GM19463 (cell line): ENCODE measurements around the gene TSPOAP1.

Experiments
- ATAC-seq: cut with Tn5 transposase; IDR thresholded peaks from one replicate; pipeline ENCODE4 v1.9.1; 2021; ENCODE audit warnings: mild to moderate bottlenecking, moderate library complexity; ENCODE audit not compliant: unreplicated experiment

The TSPOAP1 gene

DNA sequence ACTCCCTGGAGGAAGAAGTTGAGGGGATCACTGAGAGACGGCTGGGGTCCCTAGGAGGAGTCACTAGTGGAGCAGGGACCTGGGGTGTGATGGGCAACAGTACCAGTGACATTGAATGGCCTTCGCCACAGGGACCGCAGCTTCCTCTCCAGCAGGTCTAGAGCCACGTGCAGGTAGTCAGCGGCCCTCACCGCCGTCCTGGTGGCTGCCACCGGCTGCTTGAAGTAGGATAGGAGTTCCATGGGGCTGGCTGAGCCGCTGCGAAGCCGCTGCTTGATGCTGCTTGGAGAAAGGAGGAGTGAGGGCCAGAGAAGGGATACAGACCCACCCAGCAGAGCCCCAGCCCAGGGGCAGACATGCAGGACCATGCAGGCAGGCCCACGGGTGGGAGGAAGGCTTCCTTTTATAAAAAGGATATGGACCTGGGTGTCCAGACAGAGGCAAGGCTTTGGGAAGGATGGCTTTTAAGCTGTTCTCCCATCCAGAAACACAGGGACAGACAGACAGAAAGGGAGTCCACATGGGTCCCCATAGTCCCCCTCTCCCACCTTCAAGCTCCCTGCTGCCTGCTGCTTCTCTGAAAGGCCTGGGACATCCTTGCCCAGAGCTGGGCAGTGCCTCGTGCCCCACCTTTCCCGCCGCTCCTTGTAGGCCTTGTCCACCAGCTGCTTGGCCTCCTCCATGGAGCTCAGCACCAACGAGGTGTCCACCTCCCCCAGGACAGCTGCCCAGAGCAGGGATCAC lies 48.7 kb downstream of the TSPOAP1 start:
- ATAC-seq: no peak

DNA sequence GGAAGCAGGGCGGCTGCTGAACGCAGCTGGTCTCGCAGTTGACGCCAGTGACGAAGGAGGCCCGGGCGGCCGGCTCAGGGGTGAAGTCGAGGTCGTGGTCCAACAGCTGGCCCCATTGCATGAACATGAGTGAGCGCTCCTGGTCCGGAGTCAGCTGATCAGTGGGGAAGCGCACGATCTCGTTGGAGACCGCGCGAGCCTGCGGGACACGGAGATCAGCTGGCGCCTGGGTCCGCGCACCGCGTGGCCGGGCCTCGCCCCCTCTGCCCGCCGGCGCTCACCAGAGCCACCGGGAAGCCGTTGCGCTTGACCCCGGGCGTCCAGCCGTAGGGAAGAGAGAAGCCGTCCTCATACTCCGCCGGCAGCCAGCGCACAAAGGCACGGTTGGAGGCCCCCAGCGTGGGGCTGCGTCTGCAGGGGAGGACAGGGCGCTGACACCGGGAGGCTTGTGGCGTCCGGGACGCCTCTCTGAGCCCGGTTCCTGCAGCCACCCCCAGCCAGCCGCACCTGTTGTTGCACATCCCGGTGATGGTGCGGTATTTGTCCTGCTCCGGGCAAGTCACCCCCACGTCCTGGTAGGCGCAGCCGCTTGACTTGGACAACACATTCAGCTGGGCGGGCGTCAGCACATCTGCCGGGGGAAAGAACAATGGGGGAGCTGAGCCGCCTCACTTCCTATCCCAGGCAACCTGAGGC lies 49.4 kb downstream of the TSPOAP1 start:
- no peak for ATAC-seq

DNA sequence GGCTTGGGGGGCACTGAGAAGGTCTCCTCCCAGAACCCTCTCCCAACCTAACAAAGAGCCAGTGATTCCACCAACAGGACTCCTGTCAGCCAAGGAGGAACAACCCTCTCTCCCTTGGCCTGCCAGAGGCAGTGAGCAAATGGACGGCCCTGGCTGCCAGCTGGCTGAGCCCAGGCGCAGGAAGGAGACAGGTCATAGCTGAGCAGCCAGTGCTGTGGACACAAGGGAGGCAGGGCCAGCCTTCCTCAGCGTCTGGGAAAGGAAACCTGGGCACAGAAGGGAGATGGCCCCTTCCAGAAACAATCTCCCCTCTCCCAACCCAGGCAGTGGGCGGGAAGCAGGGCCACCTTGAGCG lies 50.0 kb downstream of the TSPOAP1 start:
- ATAC-seq: no peak

DNA sequence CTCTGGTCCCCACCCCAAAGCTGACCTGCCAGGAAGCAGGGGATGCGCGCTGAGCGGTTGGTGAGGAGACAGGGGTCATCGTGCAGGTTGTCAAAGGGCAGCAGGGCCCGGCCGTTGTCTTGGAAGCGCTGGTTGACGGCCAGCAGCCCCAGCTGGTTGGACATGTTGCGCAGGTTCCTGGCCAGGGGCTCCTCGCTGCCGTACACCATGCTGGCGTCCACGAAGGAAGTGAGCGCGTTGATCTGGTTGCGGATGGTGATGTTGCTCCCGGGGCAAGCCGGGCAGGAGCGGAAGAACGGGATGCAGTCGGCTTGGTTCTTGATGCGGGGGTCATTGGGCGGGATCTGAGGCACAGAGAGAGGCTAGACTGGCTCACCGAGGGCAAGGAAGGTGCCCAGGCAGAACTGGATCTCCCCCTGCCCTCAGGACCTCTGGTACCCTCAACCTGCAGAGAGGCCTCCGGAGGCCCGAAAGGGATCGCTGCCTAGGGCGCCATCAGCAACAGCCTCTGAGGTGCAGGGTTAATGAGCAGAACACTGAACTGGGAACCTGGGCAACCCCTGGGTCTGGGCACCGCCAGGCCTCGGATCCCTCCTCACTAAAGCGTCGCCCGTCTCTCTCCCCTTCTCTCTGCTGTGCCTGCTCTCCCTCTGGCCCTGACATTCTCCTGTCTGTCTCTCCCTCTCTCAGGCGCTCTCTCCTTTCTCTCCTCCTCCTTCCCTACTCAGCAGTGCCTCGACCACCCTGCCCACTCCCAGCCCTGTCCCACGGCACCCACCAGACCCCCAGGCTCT lies 50.6 kb downstream of the TSPOAP1 start:
- ATAC-seq: no peak

DNA sequence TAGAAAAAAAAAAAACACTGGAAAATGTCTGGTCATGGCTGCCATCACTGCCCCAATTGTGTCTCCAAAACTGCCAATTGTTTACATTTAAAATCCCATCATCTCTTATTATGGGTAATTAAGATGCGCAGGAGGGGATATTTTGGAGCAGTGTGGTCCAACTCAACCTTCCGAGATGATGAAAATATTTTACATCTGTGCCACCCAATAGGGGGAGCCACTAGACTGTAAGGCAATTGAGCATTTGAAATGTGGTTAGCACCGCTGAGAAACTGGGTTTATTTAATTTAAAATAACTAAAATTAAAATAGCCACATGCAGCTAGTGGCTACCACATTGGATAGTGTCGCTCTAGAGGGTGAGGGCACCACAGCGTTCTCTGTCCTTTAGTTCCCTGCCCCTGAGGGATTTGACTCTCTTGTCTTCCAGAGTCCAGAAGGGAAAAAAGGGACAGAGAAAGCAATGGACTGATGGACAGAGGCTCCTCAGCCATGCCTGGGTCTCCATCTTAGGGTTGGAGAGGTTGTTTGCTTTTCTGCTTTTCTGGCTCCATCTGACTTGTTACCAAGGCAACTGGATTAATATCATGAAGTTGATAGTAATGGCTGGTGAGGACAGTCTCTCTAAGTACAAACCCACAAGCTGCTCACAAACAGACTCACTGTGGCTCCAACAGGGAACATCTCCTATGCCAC lies 51.3 kb downstream of the TSPOAP1 start:
- ATAC-seq: no peak

DNA sequence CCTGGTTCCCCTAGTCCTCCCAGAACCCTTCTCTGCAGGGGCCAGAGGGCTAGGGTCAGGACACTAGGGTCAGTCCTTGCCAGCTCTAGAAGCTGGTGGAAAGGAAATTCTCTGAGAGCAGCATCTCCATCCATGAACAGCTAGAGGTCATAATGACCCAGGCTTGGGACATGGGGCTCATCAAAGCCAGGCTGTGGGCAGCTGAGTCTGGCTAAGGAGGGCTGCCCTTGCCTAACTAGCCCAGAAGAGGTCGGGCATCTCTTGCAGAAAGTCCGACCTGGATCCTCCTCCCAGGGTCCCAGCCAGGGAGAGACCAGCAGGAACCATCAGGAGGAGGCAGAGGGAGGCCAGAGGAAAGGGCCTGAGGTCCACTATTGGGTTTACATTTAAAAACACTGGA lies 52.2 kb downstream of the TSPOAP1 start:
- ATAC-seq: no peak

DNA sequence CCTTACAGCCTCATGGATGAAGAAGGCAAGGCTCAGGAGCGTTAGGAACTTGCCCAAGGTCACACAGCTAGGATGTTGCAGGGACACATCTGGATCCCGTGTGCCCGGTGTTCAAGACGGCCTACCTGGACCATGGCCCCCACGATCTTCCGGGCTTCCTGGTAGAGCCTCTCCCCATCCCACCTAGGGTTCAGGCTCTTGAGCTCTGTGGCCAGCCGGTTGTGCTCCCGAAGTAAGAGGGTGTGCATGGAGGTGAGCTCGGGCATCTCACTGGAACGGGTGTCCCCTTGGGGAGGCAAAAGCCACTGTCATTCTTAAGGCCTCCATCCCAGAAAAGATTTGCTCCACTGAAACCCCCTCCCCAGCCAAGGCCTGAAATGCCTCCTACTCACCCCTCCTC lies 53.2 kb downstream of the TSPOAP1 start:
- no peak for ATAC-seq

DNA sequence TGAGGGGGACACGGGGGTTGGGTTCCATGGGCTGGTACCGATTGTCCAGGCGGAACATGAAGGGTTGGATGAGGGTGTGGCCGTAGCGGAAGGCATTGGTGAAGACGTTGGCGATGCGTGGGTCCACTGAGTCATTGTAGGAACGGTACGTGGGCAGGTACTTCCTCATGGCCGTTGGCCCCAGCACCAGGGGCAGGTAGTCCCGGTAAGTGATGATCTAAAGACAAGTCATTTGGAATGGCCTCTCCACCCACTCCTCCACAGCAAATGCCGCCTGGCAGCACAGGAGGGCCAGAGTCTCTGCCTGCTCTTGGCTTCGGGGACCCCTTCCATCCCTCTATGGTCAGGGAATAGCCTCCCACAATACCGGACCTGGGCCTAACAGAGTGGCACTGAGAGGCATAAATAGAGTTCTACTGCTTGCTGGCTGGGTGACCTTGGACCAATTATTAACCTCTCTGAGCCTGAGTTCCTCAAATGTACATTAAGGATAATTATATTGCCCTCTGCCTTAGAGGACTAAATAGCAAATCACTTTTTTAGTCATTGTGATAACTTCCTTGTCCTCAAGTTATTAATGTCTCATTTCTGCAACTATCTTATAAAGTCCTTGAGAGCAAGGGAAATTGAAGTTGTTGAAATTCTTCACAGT lies 55.0 kb downstream of the TSPOAP1 start:
- ATAC-seq: no peak

DNA sequence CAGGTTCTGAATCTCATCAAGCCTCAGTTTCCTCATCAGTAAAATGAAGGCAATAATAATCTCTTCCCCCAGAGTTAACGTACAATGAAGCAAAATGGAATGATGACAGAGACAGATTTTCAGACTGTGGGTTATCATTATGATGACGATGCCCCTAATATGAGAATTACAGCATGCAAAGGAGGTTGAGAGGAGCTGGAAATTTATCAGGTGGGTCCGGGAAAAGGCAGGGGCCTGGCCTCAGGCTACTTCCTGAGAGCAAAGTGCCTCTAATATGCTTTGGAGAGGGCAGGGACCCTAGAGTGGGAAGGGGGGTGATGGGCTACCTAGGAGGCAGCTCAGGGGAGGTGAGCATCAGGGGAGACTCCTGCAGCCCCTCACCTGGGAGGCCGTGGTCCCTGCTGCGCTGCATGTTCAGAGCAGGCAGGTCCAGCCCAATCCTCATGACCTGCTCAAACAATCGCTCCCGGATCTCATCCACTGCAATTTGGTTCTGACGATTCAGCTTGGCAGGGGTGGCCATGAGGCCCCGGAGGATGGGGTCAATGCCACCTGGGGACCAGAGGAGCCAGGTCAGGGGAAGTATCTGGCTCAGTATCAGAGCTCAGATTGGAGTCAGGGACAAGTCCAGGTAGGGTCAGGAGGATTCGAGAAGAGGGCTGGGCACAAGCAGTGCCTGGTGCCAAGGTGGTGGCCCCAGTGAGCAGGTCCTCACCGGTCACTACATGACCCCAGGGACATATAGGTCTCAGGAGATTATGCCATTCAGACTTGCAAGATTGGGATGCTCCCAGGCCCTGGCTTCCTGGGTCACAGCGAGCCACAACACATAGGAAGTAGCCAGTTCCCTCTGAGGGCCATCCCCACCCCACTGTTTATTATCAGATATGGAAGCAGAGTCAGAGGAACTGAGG lies 56.0 kb downstream of the TSPOAP1 start:
- ATAC-seq: no peak

DNA sequence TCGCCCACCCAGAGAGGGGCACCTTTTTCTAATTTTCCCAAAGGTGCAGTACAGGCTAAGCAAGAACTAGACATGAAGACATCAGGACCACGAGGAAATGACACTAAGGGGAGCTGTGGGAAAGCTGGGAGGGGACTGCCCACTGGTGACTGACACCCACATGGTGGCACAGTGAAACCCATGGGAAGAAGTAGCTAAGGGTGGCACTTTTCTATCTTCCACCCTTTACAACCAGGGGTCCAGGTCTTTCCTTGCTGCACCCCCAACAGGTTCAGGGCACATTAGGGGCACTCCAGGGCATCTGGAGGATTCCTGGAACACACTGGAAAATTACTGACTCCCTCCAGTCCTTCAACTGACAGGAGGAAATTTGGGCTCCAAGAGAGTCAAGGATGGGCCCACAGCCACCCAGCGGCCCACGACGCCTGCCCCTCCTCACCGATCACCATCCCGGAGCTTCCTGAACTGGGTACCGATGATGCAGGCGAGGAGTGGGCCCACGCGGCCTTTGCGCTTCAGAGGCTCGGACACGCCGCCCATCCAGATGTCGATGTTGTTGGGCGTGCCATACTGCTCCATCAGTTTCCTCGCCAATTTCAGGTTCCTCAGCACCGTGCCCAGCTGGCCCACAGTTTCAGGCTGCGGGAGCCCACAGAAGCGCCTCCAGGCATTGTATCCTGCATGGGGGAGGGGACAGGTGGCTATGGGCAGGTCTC lies 57.2 kb downstream of the TSPOAP1 start:
- ATAC-seq: no peak

DNA sequence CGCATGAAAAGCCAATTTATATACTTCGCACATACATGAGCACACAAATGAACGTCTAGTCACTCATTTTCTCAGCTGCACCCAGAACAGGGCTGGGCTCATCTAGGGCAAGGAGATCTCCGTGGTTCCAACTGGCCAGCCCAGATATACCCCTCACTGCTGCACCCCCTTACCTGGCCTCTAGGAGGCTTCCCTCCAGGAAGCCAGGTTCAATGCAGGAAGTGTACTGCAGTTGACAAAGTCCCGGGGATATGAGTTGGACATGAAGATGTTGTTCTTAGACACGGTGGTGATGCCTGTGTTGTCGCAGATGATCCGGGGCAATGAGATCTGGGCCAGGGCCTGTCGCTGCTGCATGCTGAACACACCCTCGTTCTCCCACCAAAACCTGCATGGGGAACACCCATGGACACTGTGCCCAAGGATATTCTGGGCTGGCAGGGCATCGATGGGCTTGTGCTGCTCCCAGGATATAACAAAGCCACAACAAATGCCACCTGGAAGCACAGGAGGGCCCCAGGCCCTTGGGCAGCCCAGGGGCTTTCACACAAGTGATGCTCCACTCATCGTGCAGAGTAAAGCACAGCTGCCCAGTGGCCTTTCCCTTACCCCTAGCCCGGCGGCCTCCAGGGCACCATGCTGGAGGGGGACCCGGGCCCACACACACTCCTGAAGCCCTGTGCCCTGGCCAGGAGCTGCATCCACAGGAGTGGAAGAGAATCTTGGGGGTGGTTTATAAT lies 57.9 kb downstream of the TSPOAP1 start:
- no peak for ATAC-seq

DNA sequence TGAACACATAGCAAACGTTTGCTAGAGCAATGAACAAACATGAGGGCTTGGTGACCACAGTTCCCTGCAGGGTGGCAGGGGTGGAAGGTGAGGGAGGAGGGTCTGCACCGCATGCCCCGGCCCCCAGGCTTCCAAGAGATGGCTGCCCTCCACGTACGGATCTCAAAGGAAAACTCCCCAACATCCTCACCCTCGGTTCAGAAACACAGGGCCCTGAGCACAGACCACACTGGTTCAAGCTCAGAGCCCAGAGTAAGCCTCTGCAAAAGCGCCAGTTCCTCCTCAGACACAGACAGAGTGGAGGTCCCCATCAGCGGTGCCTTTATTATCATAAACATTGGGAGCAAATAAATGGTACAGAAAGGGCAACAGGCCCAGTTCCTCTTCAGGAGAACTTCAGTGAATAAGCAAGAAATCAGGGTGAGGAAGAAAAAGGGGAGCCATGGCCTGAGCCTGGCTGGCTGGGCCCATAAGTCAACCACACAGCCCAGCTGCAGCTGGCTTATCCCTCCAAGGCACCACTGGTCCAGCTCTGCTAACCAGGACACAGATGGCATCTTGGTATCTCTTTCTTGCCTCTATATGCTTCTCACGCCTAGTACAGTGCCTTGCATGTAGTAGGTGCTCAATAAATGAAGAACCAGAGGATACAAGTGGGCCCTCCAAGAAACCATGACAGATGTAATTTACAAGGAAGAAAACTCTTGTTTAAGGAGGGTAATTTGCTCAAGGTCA lies 58.9 kb downstream of the TSPOAP1 start:
- ATAC-seq: no peak

DNA sequence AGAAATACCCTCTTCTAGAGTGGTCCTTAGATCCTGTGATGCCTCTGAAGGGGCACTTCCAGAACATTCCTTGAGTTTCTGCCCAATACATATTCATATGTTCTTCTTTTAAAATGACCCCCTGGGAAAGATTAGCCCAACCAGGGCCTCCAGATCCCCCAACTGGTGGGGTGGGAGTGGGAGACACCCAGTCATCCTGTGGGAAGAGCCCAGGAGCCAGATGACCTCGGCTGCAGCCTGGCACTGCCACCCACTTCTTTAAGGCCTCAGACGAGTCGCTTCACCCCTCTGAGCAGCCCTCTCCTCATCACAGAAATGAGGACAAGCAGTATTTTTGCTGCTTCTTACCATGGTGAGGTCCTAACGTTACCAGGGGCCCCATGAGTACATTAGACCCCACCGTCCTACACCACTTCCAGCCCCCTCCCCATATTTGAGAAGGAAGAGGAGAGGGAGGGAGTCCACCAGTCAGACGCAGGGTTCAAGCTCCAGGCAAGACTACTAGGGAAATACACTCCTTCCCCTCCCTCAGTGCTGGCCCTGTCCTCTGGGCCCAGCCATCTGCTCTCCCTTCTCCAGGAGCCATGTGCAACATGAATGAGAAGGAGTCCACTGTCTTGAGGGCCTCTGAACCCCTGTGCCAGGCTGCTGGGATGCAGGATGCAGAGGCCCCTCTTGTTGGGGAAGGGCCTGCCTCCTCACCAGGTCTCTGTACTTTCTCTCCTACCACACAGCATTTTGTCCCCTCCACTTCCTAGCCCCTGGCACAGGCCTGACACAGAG lies 59.6 kb downstream of the TSPOAP1 start:
- no peak for ATAC-seq

DNA sequence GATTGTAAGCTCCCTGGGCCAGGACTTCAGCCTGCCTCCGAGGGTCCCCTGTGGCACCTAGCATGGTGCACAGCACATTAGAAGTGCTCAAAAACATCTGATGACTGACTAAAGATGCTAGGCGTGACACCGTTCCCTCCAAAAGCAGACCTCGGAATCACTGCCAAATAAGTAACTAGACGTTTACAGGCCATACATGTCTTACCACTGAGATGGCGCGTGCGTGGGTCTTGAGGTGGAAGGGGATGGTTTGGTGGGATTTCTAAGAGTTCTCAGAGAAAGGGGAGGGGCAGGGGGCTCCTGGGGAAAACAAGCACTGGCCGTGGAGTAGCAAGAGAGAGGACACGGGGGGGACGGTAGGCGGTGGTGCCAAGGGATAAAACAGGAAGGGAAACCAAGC lies 60.3 kb downstream of the TSPOAP1 start:
- no peak for ATAC-seq

DNA sequence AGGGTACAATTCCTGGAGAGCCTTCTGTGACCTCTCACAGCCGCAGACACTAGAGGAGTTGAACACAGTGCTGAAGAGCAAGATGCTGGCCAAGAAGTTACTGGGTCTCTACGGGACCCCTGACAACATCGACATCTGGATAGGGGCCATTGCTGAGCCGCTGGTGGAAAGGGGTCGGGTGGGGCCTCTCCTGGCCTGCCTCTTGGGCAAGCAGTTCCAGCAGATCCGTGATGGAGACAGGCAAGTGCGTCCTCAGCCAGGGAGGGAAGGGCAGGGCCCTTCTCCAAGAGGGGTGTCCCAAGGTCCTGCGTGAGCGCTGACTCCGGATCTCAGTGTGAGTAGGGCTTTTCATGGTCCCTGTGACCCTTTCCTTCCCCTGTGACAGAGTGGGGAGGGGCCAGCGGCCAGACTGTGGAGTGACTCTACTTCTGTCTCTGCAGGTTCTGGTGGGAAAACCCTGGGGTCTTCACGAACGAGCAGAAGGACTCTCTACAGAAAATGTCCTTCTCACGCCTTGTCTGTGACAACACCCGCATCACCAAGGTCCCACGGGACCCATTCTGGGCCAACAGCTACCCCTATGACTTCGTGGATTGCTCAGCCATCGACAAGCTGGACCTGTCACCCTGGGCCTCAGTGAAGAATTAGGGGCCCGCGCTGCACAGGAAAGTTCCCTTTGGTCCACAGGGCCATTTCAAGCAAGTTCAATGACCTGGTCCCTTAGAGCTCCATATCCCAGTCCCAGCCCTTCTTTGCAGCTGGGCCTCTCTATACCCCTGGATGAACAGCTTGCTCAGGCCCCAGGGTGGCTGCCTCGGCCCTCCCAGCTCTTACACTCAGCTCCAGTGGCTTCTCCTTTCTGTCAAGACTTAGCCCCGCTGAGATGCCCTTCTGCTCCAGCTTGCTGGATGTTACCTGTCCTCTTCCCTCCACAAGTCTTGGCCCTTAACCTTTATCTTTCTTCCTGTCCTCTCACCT lies 61.0 kb downstream of the TSPOAP1 start:
- no peak for ATAC-seq
